Amygdala (tissue), 56 donors: ENCODE data around the gene CDC73.
"Not testable (repeated sequence)": the region's sequence is repeated elsewhere in the genome, so short reads cannot be mapped to it uniquely, and the experiment has no call there.

Experiments
- DNase-seq, 56 donors: peaks; one replicate each; lab custom pipeline; 2025; lab: John Stamatoyannopoulos, UW

Gene CDC73

GRCh38 chr1:193216920-193217319, 95.1 kb downstream of the CDC73 start:
- no peak for DNase-seq

- no peak for DNase-seq
These were observed 97.6 kb downstream of the CDC73 start for GRCh38 chr1:193219391-193219790.

- no peak for DNase-seq
These were observed 99.8 kb downstream of the CDC73 start for GRCh38 chr1:193221651-193222050.

GRCh38 chr1:193222056-193222615, 100.3 kb downstream of the CDC73 start:
- no peak for DNase-seq

GRCh38 chr1:193229136-193229535, 107.3 kb downstream of the CDC73 start:
- no peak for DNase-seq

GRCh38 chr1:193231146-193231545, 109.3 kb downstream of the CDC73 start:
- not testable (repeated sequence) for DNase-seq

GRCh38 chr1:193234530-193234929, 112.7 kb downstream of the CDC73 start:
- DNase-seq = no peak

GRCh38 chr1:193237381-193237978, 115.6 kb downstream of the CDC73 start:
- DNase-seq = no peak

GRCh38 chr1:193240609-193241008, 118.8 kb downstream of the CDC73 start:
- DNase-seq = no peak

- DNase-seq = no peak
These were observed 119.4 kb downstream of the CDC73 start for GRCh38 chr1:193241132-193241827.

GRCh38 chr1:193242000-193242399, 120.2 kb downstream of the CDC73 start:
- DNase-seq = peak in 1 of 56 donors; percentile 2

GRCh38 chr1:193249187-193249586, 127.4 kb downstream of the CDC73 start:
- DNase-seq = no peak

GRCh38 chr1:193251950-193252349, 130.1 kb downstream of the CDC73 start:
- no peak for DNase-seq

GRCh38 chr1:193256019-193256418, 134.2 kb downstream of the CDC73 start:
- no peak for DNase-seq

GRCh38 chr1:193259636-193260035, 137.8 kb downstream of the CDC73 start:
- no peak for DNase-seq

- no peak for DNase-seq
These were observed 138.4 kb downstream of the CDC73 start for GRCh38 chr1:193260056-193260745.

GRCh38 chr1:193260896-193261295, 139.1 kb downstream of the CDC73 start:
- DNase-seq = no peak

GRCh38 chr1:193262661-193263060, 140.8 kb downstream of the CDC73 start:
- DNase-seq = no peak

GRCh38 chr1:193264313-193265065, 142.7 kb downstream of the CDC73 start:
- no peak for DNase-seq

GRCh38 chr1:193265716-193266115, 143.9 kb downstream of the CDC73 start:
- no peak for DNase-seq

GRCh38 chr1:193266794-193267193, 145.0 kb downstream of the CDC73 start:
- DNase-seq = not testable (repeated sequence)
